PC-9 (cell line): ENCODE results near the gene ID2.

ENCODE experiments used
- EZH2 ChIP-seq: fragments of 200-600 bp; sonication (generic); IDR thresholded peaks from 2 replicates; pipeline ENCODE4 v1.8.0; 2017; ENCODE audit warnings: antibody characterized with exemption, low read depth
- TF ChIP-seq, protein P1 (sequence below): fragments of 200-600 bp; sonication (generic); conservative IDR thresholded peaks from 2 replicates; pipeline ENCODE4 v1.6.1; 2017; ENCODE audit warnings: mixed run types, antibody characterized with exemption, mild to moderate bottlenecking, moderate library complexity

DNA sequence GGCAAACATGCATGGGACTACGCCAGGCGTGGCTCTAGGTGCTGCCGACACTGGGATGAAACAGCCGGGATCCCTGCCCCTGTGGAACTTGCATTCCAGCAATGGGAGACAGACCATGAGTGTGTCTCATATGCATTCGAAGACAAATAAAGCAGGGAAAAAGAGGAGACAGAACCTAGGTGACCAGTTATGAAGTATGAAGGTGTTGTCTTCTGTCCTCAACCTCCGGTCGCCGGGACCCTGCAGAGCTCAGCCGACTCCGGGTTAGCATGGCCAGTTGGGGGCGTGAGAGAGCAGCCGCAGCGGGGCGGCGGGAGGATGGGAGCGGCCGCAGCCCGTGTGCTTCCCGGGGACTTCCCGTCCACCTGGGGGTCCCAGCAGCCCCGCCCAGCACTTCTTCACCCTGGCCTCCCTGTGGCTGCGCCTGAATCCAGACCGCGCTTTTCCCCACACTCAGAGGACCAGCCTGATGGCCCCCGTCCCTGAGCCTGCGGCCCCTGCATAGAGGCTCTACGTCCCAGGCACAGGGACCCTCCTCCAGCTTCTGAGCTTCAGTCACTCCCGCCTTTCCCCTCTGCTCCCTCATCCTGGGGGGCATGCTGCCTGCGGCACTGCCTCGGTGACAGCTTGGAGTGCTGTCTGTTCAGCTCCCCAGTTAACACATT is 11.4 kb downstream of the ID2 start:
- TF ChIP-seq, protein P1, sequence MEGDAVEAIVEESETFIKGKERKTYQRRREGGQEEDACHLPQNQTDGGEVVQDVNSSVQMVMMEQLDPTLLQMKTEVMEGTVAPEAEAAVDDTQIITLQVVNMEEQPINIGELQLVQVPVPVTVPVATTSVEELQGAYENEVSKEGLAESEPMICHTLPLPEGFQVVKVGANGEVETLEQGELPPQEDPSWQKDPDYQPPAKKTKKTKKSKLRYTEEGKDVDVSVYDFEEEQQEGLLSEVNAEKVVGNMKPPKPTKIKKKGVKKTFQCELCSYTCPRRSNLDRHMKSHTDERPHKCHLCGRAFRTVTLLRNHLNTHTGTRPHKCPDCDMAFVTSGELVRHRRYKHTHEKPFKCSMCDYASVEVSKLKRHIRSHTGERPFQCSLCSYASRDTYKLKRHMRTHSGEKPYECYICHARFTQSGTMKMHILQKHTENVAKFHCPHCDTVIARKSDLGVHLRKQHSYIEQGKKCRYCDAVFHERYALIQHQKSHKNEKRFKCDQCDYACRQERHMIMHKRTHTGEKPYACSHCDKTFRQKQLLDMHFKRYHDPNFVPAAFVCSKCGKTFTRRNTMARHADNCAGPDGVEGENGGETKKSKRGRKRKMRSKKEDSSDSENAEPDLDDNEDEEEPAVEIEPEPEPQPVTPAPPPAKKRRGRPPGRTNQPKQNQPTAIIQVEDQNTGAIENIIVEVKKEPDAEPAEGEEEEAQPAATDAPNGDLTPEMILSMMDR: no peak; the same call in 1 of the 2 replicates
- no peak for TF ChIP-seq EZH2
